ACHN (cell line): ENCODE data around the gene ZNF8.
A peak's percentile ranks its signal among the peaks of the same experiment; 100 is the strongest.
"Not testable (repeated sequence)": the region's sequence is repeated elsewhere in the genome, so short reads cannot be mapped to it uniquely, and the experiment has no call there.

Experiments
- DNase-seq: peaks from one replicate; pipeline ENCODE4 v3.0.0-alpha.2; 2015
- in situ Hi-C: cut with HindIII; loops from 2 replicates; pipeline ENCODE4 v1.10.0; 2017; ENCODE audit warnings: low sequenced_read_pairs, low pct_ligation_motif_present, low pct_unique_long_range_greater_than_20kb

Gene ZNF8

GRCh38 chr19:58326914-58327726 is 48.4 kb downstream of the ZNF8 start, which contains the start of gene ZSCAN22:
Gene ZSCAN22 (plus strand): TSS chr19:58326994. CDS start chr19:58334803, 7,809 bp downstream.
- peak; percentile 93 for DNase-seq
- in situ Hi-C loops: no loop called here

DNA sequence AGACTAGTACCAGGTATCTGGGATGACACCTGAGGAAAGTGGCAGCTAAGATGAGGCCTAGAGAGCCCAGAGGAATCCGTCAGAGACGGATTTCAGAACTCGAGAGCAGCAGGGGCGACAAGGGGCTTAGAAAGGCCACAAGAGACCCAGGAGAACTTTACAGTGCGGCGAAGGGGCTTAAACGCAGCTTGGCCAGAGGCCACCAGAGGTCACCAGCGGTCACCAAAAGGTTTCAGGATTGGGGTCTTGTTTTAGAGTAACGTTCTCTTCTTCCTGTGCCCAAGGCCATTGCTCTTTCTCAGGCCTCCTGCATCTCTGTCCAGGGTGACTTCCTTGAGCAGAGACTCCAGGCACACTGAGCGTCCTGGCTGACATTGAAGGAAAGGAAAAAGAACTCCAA is 50.2 kb downstream of the ZNF8 start:
- in situ Hi-C loops: no loop called here
- DNase-seq: no peak

- in situ Hi-C loops: no loop called here
- no peak for DNase-seq
These were observed 51.7 kb downstream of the ZNF8 start for GRCh38 chr19:58330458-58330857.

DNA sequence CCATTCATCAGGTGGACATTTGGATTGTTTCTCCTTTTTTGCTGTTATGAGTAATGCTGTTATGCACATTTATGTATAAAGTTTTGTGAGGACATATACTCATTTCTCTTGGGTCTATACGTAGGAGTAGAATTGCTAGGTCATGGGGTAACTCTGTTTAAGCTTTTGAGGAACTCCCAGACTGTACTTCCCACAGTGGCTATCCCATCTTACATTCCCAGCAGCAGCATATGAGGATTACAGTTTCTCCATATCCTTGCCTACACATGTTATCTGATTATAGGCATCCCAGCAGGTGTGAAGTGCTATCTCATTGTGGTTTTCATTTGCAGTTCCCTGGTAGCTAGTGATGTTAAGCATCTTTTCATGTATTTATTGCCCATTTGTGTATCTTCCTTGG is 53.9 kb downstream of the ZNF8 start:
- in situ Hi-C loops: no loop called here
- DNase-seq: no peak

DNA sequence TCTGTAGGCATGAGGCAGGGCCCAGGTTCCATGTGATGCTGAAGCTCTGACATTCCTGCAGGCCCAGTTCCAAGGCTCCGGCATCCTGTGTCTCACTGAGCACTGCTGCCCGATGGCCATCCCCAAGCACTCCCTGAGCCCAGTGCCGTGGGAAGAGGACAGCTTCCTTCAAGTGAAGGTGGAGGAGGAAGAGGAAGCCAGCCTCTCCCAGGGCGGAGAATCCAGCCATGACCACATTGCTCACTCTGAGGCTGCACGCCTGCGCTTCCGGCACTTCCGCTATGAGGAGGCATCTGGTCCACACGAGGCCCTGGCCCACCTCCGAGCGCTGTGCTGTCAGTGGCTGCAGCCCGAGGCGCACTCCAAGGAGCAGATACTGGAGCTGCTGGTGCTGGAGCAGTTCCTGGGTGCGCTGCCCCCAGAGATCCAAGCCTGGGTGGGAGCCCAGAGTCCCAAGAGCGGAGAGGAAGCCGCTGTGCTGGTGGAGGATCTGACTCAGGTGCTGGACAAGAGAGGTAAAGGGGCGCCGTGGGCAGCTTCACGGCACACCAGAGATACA is 56.0 kb downstream of the ZNF8 start:
- no peak for DNase-seq
- in situ Hi-C loops: no loop called here

DNA sequence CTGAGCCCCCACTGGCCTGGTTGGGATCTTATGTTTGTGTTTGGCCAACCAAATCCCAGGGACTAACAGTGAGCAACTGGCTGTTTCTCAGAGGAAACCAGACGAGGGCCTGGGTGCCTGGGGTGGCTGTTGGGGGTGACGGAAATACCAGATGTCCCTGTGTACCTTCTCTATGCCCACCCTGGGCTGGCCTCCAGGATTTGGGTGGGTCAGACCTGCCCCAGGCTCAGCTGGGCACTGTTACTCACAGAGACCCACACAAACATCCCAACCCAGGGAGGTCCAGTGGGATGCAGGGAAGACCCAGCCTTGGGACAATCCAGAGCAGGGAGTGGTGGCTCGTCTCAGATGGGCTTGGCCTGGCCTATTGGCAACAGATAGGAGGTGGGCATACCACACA is 56.9 kb downstream of the ZNF8 start:
- in situ Hi-C loops: no loop called here
- DNase-seq: no peak

- no peak for DNase-seq
These were observed 57.5 kb downstream of the ZNF8 start for GRCh38 chr19:58336216-58336615.

DNA sequence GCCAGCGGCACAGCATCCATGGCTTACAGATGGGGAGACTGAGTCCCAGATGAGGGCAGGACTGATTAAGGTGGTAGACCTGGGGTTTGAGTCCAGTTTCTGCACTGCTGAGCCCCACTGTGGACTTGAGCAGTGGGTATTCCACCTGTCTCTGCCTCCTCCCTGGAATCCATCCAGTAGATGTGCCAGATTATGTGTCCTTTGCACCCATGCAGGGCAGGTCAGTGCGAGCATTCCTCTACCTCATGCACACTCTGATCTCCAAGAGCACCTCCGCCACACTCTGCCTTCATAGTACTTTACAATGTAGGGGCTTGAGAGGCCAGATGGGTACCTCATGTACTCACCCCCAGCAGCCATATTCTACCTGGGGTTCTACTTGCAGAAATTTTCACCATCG is 58.1 kb downstream of the ZNF8 start:
- in situ Hi-C loops: no loop called here

More at GRCh38 chr19:58336216-58336615, 57.5 kb downstream of the ZNF8 start:
- in situ Hi-C loops: no loop called here

DNA sequence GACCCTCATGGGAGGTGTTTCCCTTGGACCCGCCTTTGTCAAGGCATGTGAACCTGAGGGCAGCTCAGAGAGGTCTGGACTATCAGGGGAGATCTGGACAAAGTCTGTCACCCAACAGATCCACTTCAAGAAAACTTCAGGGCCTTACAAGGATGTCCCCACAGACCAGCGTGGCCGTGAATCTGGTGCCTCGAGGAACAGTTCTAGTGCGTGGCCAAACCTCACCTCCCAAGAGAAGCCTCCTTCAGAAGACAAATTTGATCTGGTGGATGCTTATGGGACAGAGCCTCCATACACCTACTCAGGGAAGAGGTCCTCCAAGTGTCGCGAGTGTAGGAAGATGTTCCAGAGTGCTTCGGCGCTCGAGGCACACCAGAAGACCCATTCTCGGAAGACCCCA is 59.6 kb downstream of the ZNF8 start:
- no peak for DNase-seq
- in situ Hi-C loops: no loop called here

More for the DNA sequence above, 58.1 kb downstream of the ZNF8 start:
- no peak for DNase-seq

DNA sequence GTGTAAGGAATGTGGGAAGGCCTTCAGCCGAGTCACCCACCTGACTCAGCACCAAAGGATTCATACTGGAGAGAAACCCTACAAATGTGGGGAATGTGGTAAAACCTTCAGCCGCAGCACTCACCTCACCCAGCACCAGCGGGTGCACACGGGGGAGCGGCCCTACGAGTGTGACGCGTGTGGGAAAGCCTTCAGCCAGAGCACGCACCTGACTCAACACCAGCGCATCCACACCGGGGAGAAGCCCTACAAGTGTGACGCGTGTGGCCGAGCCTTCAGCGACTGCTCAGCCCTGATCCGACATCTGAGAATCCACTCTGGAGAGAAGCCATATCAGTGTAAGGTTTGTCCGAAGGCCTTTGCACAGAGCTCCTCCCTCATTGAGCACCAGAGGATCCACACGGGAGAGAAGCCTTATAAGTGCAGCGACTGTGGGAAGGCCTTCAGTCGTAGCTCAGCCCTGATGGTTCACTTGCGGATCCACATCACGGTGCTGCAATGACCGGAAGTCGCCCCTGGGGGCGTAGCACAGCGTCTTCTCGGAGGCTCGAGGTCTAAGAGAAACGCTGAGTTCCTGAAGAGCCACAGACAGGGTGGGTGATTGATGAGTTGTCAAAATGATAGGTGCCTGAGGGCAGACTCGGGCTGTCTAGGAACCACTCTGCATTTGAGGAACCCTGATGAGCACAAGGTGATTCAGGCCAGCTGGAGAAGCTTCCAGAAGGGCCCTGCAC is 60.2 kb downstream of the ZNF8 start:
- in situ Hi-C loops: no loop called here

GRCh38 chr19:58345558-58345957 is 66.8 kb downstream of the ZNF8 start:
- no peak for DNase-seq
- in situ Hi-C loops: no loop called here

More for the DNA sequence above, 60.2 kb downstream of the ZNF8 start:
- DNase-seq: no peak

GRCh38 chr19:58346961-58347929 is 68.5 kb downstream of the ZNF8 start:
- in situ Hi-C loops: no loop called here
- DNase-seq: peak; percentile 12

GRCh38 chr19:58348080-58348479 is 69.3 kb downstream of the ZNF8 start:
- in situ Hi-C loops, DNase-seq: not testable (repeated sequence)

GRCh38 chr19:58349590-58349989 is 70.8 kb downstream of the ZNF8 start:
- in situ Hi-C loops: no loop called here
- DNase-seq: no peak

DNA sequence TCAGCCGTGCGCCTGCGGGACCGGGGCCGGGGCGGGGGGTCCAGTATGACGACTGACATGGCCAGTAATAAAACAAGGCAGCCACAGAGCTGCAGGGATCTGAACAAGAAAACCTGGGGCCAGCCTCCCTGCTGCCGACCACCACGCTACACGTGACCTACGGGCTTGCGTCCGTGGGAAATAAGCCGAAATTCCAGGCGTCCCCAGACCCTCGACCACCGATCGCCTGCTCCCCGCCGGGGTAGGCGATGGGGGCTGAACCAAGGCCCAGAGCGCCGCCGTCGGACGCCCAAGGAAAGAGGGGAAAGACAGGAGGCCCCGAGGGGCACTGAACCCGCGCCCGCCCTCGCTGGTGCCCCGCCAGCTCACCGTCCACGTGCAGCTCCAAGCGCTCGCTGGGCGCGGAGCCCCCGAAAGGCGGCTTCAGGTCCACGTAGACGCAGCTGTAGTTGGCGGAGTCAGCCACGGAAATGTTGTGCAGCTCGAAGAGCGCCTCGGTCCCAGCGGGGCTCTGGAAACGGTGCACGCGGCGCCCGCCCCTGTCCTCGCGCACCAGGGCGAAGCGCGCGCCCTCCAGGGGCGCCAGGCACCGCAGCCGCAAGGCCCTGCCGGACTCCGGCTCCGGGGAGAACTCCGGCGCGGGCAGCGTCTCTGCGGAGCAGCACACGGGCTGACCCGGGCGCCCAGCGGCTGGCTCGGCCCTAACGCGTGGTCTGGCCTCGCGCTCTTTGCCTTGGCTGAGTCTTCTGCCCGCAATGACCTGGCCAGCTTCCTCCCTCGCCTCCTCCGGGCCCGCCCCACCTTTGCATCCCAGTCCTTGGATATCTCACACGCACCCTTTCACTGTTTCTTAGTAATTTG is 71.5 kb downstream of the ZNF8 start:
- DNase-seq: no peak
- in situ Hi-C loops: no loop called here

DNA sequence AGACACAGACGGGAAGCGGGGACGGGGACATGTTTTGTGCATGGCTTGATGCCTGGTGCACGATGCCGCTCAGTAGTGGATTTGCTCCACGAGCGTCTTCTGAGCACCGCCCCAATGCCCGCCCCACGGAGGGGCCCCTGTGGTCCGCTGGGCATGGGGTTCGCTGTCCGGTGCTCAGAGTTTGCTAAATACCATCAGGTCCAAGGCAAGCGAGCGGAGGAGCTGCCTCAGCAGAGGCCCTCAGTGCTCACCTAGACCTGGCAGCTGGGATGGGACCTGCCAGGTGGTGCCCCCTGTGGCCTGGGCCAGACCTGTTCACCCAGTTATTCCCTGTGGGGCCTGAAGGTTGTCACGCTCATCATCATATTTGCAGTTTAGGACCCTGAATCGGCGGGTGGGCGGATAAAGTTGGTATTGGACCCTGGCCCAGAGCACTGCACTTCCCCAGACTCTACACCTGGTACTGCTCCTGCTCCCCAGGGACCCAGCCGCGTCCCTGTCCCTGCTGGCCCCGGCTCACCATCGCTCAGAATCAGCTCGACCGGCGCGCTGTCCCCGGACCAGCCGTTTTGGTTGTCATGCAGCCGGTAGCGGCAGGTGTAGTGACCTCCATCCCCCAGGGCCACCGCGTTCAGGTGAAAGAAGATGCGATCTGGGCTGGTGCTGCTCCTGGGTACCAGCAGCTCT is 72.3 kb downstream of the ZNF8 start:
- in situ Hi-C loops: no loop called here
- DNase-seq: no peak

DNA sequence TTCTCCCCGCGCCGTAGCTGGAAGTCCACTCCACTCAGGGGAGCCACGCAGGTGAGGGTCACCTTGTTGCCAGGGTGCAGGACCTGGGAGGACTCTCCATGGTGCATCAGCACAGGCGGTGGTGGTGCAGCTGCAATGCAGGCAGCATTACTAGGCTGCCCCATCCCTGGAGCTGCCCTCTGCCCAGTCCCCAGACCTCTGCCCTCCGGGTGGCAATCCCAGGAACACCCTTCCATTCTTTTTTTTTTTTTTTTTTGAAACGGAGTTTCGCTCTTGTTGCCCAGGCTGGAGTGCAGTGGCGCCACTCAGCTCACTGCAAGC is 72.8 kb downstream of the ZNF8 start:
- in situ Hi-C loops: no loop called here
- DNase-seq: no peak
